SU-DHL-6 (cell line): Measurements from ENCODE around the gene METTL13.

Experiments used
- H2AFZ ChIP-seq: fragments of 200-600 bp; sonication (generic); 2 replicates; pipeline ENCODE4 v1.6.1; 2014; ENCODE audit warnings: low read depth, mild to moderate bottlenecking, moderate library complexity, mixed read lengths, antibody characterized with exemption, low read length; ENCODE audit not compliant: severe bottlenecking
- H3F3A ChIP-seq: fragments of 200-600 bp; shearing (Covaris generic); 2 replicates; pipeline ENCODE4 v1.6.0; 2016; ENCODE audit warnings: antibody characterized with exemption, mild to moderate bottlenecking; ENCODE audit not compliant: insufficient read depth
- H3K27ac ChIP-seq: fragments of 200-600 bp; sonication (generic); 2 replicates; pipeline ENCODE4 v1.5.1; 2016; ENCODE audit warnings: low read depth, mild to moderate bottlenecking, low read length, moderate library complexity, mixed read lengths
- H3K27me3 ChIP-seq: fragments of 200-600 bp; sonication (generic), shearing (Covaris generic); 2 replicates; pipeline ENCODE4 v1.6.0; 2014; ENCODE audit warnings: mild to moderate bottlenecking, low read length
- H3K36me3 ChIP-seq: fragments of 200-600 bp; sonication (generic); 2 replicates; pipeline ENCODE4 v1.6.1; 2014; ENCODE audit warnings: mild to moderate bottlenecking, low read length, mixed read lengths
- H3K4me2 ChIP-seq: fragments of 300-600, 200-600 bp; shearing (Covaris generic), sonication (generic); 2 replicates; pipeline ENCODE4 v1.6.0; 2014; ENCODE audit warnings: low read length, low read depth, mild to moderate bottlenecking; ENCODE audit not compliant: poor library complexity, severe bottlenecking
- H3K4me3 ChIP-seq: fragments of 200-600 bp; sonication (generic); 2 replicates; pipeline ENCODE4 v1.5.1; 2014; ENCODE audit warnings: antibody characterized with exemption, low read length, mild to moderate bottlenecking, mixed read lengths; ENCODE audit not compliant: insufficient read depth, poor library complexity, severe bottlenecking
- H3K79me2 ChIP-seq: fragments of 200-600 bp; sonication (generic); 2 replicates; pipeline ENCODE4 v1.6.1; 2014; ENCODE audit warnings: mild to moderate bottlenecking, low read length, moderate library complexity; ENCODE audit not compliant: insufficient read depth
- H3K9ac ChIP-seq: fragments of 200-600 bp; sonication (generic); 2 replicates; pipeline ENCODE4 v1.7.0; 2014; ENCODE audit warnings: mild to moderate bottlenecking, low read length
- H3K9me2 ChIP-seq: fragments of 200-600 bp; sonication (generic); replicated peaks from 2 replicates; pipeline ENCODE4 v1.6.1; 2014; ENCODE audit warnings: low read length; ENCODE audit not compliant: insufficient read depth
- H3K9me3 ChIP-seq: fragments of 200-600 bp; sonication (generic); 2 replicates; pipeline ENCODE4 v1.6.1; 2014; ENCODE audit warnings: low read length, mixed read lengths; ENCODE audit not compliant: insufficient read depth
- H4K20me1 ChIP-seq: fragments of 200-600 bp; sonication (generic); 2 replicates; pipeline ENCODE4 v1.6.1; 2014; ENCODE audit warnings: low read depth, mild to moderate bottlenecking, antibody characterized with exemption, low read length, moderate library complexity, mixed read lengths
- EZH2phosphoT487 ChIP-seq: fragments of 200-600 bp; sonication (generic), shearing (Covaris generic); conservative IDR thresholded peaks from 2 replicates; pipeline ENCODE4 v1.6.1; 2018; ENCODE audit warnings: mild to moderate bottlenecking, antibody characterized with exemption, low read length, moderate library complexity, mixed read lengths
- TF ChIP-seq, protein P1 (sequence below): fragments of 200-600 bp; sonication (generic); IDR thresholded peaks from one replicate; pipeline ENCODE4 v1.5.1; 2017; ENCODE audit warnings: antibody characterized with exemption, mild to moderate bottlenecking, low read length, moderate library complexity; ENCODE audit not compliant: insufficient read depth, poor library complexity, severe bottlenecking

The METTL13 gene

DNA sequence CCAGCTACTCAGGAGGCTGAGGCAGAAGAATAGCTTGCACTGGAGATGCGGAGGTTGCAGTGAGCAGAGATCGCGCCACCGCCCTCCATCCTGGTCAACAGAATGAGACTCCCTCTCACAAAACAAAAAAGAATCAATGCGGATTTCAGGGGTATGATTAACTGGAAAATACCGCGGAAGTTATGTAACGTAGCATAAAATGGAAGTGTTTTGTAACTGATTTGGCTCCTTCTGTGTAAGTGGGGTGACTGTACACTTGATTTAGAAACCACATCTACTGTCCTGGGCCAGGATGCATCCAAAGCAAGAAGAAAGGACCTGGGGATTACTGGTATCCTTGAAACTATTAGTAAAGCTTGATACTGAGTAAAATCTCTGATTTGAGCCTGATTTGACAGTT, 36.5 kb upstream of the METTL13 start:
- Histone ChIP-seq H3F3A (peaks cover 7% of the 10 kb centered on the region; the same call in 1 of the 2 replicates), H3K79me2 (no peaks in the 10 kb centered on the region), H4K20me1 (no peaks in the 10 kb centered on the region), H3K27me3 (no peaks in the 10 kb centered on the region), H3K4me3 (no peak overlapping the region), H2AFZ (no peak overlapping the region), H3K9me2 (no peaks in the 10 kb centered on the region), H3K9me3 (no peaks in the 10 kb centered on the region), H3K4me2 (no peak overlapping the region), H3K9ac (no peak overlapping the region), H3K27ac (no peak overlapping the region), H3K36me3 (no peaks in the 10 kb centered on the region)
- no peak for TF ChIP-seq EZH2phosphoT487
- TF ChIP-seq, protein P1, sequence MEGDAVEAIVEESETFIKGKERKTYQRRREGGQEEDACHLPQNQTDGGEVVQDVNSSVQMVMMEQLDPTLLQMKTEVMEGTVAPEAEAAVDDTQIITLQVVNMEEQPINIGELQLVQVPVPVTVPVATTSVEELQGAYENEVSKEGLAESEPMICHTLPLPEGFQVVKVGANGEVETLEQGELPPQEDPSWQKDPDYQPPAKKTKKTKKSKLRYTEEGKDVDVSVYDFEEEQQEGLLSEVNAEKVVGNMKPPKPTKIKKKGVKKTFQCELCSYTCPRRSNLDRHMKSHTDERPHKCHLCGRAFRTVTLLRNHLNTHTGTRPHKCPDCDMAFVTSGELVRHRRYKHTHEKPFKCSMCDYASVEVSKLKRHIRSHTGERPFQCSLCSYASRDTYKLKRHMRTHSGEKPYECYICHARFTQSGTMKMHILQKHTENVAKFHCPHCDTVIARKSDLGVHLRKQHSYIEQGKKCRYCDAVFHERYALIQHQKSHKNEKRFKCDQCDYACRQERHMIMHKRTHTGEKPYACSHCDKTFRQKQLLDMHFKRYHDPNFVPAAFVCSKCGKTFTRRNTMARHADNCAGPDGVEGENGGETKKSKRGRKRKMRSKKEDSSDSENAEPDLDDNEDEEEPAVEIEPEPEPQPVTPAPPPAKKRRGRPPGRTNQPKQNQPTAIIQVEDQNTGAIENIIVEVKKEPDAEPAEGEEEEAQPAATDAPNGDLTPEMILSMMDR, result no peak

DNA sequence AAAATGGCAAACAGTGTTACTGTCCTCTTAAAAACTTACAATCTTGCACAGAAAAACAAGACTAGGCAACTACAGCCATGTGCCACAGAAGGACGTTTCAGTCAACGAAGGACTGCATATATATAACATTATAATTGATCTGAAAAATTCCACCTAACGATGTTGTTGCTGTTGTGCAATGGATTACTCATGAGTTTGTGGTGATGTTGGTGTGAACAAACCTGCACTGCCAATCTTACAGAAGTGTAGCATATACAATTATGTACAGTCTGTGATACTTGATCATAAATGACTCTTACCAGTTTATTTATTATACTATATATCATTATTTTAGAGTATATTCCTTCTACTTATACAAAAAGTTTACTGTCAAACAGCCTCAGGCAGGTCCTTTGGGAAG, 32.8 kb upstream of the METTL13 start:
- no peak overlapping the region for H3K9ac ChIP-seq
- no peak overlapping the region for H3K4me2 ChIP-seq
- no peaks in the 10 kb centered on the region for H3K27me3 ChIP-seq
- H3K9me3 ChIP-seq, result no peaks in the 10 kb centered on the region
- no peaks in the 10 kb centered on the region for H4K20me1 ChIP-seq
- no peak overlapping the region for H3K4me3 ChIP-seq
- no peak overlapping the region for H2AFZ ChIP-seq
- H3K36me3 ChIP-seq, result no peaks in the 10 kb centered on the region
- no peak for TF ChIP-seq EZH2phosphoT487
- TF ChIP-seq, protein P1, result no peak
- H3K79me2 ChIP-seq, result no peaks in the 10 kb centered on the region
- no peaks in the 10 kb centered on the region for H3K9me2 ChIP-seq
- H3K27ac ChIP-seq, result no peak overlapping the region
- no peaks in the 10 kb centered on the region for H3F3A ChIP-seq

DNA sequence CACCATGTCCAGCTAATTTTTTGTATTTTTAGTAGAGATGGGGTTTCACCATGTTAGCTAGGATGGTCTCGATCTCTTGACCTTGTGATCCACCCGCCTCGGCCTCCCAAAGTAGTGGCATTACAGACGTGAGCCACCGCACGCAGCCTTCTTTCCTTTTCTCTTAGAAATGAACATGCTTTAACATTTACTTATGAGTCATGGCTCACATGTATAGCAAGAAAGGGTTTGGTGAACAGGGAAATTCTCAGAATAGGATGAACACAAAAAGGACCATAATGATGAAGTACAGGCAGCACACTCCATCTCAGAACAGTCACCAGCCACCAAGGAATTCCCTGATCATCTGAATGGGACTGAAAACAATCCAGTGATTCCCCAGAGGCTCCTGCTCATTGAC, 30.2 kb upstream of the METTL13 start:
- no peaks in the 10 kb centered on the region for H3K27me3 ChIP-seq
- no peak overlapping the region for H2AFZ ChIP-seq
- TF ChIP-seq EZH2phosphoT487, result no peak
- TF ChIP-seq, protein P1, result no peak
- H3K4me3 ChIP-seq, result no peak overlapping the region
- H3K27ac ChIP-seq, result no peak overlapping the region
- H3K79me2 ChIP-seq, result no peaks in the 10 kb centered on the region
- no peaks in the 10 kb centered on the region for H4K20me1 ChIP-seq
- H3K9me2 ChIP-seq, result no peaks in the 10 kb centered on the region
- H3K9me3 ChIP-seq, result no peaks in the 10 kb centered on the region
- no peak overlapping the region for H3K4me2 ChIP-seq
- no peak overlapping the region for H3K9ac ChIP-seq
- no peaks in the 10 kb centered on the region for H3F3A ChIP-seq
- no peaks in the 10 kb centered on the region for H3K36me3 ChIP-seq
